ENCODE results near the gene ALKBH7. TPM values are rescaled to one million over a fixed set of nuclear protein-coding genes. Genes with fewer than 3 reads are reported as not detected.

Gene ALKBH7
- total and polyA plus RNA-seq, 10 of the 15 experiments (the other 5 are each of a cell fraction or from before 2014, with no cell fraction given) = 0.31 to 82.5 (median 37.6) TPM

DNA sequence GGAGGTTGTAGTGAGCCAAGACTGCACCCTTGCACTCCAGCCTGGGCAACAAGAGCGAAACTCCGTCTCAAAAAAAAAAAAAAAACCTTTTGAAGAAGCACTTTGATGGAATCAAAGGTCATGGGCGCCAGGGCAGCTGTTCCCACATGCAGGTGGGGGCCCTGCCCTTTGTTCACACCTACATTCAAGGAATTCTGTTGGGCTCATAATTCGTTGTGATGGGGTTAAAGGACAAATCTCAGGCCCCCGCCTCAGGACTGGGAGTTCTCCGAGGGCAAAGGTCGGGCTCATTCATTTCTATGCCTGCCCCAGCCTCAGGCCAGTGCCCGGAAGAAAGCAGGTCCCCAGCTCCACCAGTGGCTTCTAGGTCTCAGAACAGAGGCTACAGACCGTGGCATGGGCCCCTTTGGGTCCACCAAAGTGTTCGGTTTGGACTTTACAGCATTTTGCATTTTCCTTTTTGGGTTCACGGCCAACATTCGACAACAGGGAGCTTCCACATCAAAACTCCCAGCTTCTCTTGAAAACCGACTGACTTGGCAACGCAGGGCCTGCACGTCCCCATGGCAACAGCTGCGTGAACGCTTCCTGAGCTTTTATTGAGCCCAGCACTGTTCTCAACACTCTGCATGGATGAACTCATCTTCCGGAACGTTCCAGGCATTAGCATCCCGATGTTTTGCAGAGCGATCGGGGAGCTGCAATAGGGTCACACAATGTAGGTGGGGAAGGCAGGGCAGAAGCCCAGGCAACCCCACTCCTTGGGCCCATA is 30.4 kb downstream of the ALKBH7 start (continued):
- no peak for TF ChIP-seq ZNF207 (IDR thresholded peaks at IDR 0.05; ENCODE audit: borderline replicate concordance)
- TF ChIP-seq, protein P1, sequence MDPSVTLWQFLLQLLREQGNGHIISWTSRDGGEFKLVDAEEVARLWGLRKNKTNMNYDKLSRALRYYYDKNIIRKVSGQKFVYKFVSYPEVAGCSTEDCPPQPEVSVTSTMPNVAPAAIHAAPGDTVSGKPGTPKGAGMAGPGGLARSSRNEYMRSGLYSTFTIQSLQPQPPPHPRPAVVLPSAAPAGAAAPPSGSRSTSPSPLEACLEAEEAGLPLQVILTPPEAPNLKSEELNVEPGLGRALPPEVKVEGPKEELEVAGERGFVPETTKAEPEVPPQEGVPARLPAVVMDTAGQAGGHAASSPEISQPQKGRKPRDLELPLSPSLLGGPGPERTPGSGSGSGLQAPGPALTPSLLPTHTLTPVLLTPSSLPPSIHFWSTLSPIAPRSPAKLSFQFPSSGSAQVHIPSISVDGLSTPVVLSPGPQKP (IDR thresholded peaks at IDR 0.05; ENCODE audit: low read depth, low read length) = no peak
- TF ChIP-seq GABPA (IDR thresholded peaks at IDR 0.05; ENCODE audit: low read depth) = no peak
- TF ChIP-seq NR2F1 (conservative IDR thresholded peaks at IDR 0.05) = no peak
- no peak for TF ChIP-seq NRF1 (conservative IDR thresholded peaks at IDR 0.05; ENCODE audit: low read depth, low read length)
- no peak for TF ChIP-seq EZH2 (IDR thresholded peaks at IDR 0.05; ENCODE audit: borderline replicate concordance, control insufficient read depth, low read depth, low read length)
- TF ChIP-seq, protein P2, sequence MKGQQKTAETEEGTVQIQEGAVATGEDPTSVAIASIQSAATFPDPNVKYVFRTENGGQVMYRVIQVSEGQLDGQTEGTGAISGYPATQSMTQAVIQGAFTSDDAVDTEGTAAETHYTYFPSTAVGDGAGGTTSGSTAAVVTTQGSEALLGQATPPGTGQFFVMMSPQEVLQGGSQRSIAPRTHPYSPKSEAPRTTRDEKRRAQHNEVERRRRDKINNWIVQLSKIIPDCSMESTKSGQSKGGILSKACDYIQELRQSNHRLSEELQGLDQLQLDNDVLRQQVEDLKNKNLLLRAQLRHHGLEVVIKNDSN (IDR thresholded peaks at IDR 0.05; ENCODE audit: borderline replicate concordance, extremely low read length, insufficient read depth, low read depth, low read length) = no peak
- no peak for TF ChIP-seq SREBF1 (IDR thresholded peaks at IDR 0.05; ENCODE audit: low read length)
- TF ChIP-seq, protein P3, sequence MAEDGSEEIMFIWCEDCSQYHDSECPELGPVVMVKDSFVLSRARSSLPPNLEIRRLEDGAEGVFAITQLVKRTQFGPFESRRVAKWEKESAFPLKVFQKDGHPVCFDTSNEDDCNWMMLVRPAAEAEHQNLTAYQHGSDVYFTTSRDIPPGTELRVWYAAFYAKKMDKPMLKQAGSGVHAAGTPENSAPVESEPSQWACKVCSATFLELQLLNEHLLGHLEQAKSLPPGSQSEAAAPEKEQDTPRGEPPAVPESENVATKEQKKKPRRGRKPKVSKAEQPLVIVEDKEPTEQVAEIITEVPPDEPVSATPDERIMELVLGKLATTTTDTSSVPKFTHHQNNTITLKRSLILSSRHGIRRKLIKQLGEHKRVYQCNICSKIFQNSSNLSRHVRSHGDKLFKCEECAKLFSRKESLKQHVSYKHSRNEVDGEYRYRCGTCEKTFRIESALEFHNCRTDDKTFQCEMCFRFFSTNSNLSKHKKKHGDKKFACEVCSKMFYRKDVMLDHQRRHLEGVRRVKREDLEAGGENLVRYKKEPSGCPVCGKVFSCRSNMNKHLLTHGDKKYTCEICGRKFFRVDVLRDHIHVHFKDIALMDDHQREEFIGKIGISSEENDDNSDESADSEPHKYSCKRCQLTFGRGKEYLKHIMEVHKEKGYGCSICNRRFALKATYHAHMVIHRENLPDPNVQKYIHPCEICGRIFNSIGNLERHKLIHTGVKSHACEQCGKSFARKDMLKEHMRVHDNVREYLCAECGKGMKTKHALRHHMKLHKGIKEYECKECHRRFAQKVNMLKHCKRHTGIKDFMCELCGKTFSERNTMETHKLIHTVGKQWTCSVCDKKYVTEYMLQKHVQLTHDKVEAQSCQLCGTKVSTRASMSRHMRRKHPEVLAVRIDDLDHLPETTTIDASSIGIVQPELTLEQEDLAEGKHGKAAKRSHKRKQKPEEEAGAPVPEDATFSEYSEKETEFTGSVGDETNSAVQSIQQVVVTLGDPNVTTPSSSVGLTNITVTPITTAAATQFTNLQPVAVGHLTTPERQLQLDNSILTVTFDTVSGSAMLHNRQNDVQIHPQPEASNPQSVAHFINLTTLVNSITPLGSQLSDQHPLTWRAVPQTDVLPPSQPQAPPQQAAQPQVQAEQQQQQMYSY (CRISPR knock-in tag; IDR thresholded peaks at IDR 0.05) = no peak

Measured in GM12878 (cell line).